Kidney (tissue), 14 donors: ENCODE data around the gene TACC2. TPM values are rescaled to one million over a fixed set of nuclear protein-coding genes. Genes with fewer than 3 reads are reported as not detected.

ENCODE experiments used
- DNase-seq, 5 donors: peaks; one replicate each; pipeline ENCODE4 v3.0.0-alpha.2; 2013 to 2020
- FAIRE-seq: peaks from 2 replicates; lab custom pipeline; 2012; peaks lifted over from hg19 to GRCh38; lab: Jason Lieb, UNC
- H3K27ac ChIP-seq, 2 donors: one replicate each; pipeline ENCODE4 v1.7.0; 2013; ENCODE audit warnings: low read depth in 2 of 2, low read length in 2 of 2, inconsistent platforms in 1 of 2
- H3K27me3 ChIP-seq: one replicate; pipeline ENCODE4 v1.7.1; 2013; ENCODE audit warnings: low read length, inconsistent platforms; ENCODE audit not compliant: control insufficient read depth, insufficient read depth
- H3K36me3 ChIP-seq, 3 donors: one replicate each; pipeline versions ENCODE4 v1.7.0 to v1.7.1; 2013; ENCODE audit warnings: low read length in 3 of 3, control low read depth in 1 of 3, inconsistent platforms in 1 of 3; ENCODE audit not compliant: insufficient read depth in 3 of 3, control insufficient read depth in 2 of 3
- H3K4me1 ChIP-seq, 3 donors: one replicate each; pipeline versions ENCODE4 v1.7.0 to v1.7.1; 2013; ENCODE audit warnings: low read length in 3 of 3, inconsistent platforms in 1 of 3, low read depth in 1 of 3; ENCODE audit not compliant: control insufficient read depth in 2 of 3, insufficient read depth in 2 of 3
- H3K4me3 ChIP-seq, 3 donors: one replicate each; pipeline versions ENCODE4 v1.7.0 to v1.8.1; 2013; ENCODE audit warnings: low read length in 3 of 3, control low read depth in 1 of 3, inconsistent platforms in 1 of 3
- H3K9ac ChIP-seq, 3 donors: one replicate each; pipeline versions ENCODE4 v1.7.0 to v1.7.1; 2013; ENCODE audit warnings: low read length in 3 of 3, control low read depth in 1 of 3, inconsistent platforms in 1 of 3
- H3K9me3 ChIP-seq, 3 donors: one replicate each; pipeline versions ENCODE4 v1.7.0 to v1.7.1; 2013; ENCODE audit warnings: low read length in 3 of 3, control low read depth in 1 of 3, inconsistent platforms in 1 of 3; ENCODE audit not compliant: control insufficient read depth in 2 of 3, insufficient read depth in 1 of 3
- CTCF ChIP-seq: IDR thresholded peaks from 3 replicates; pipeline ENCODE4 v1.5.1; 2012; ENCODE audit warnings: mild to moderate bottlenecking, moderate library complexity, borderline replicate concordance; ENCODE audit not compliant: insufficient read depth; ENCODE audit errors: extremely low read depth
- intact Hi-C: fragments of 100-400 bp; cut with DNase I; formaldehyde crosslinking; loops from one replicate; pipeline ENCODE4 v1.11.1; 2022
- polyA plus RNA-seq: library from polyadenylated mRNA; stranded (reverse); fragments of 350-450 nt; fragmentation: Illumina TruSeq; extraction: RNeasy Lipid Tissue Mini Kit (QIAGEN cat#74804); gene quantifications from one replicate; pipeline ENCODE4 v1.2.3, GENCODE V29; 2014; ENCODE audit warnings: low read depth, low replicate concordance; ENCODE audit not compliant: insufficient read depth
- total RNA-seq: library from RNA; stranded (reverse); fragmentation: NEBNext Ultra II Directional; extraction: Animal tissue kit (Norgen Biotek cat#: 25700); gene quantifications from one replicate; pipeline ENCODE4 v1.2.1, GENCODE V29; 2021
- donor health status: control.
- donor health status: control.
- donor health status: control.
- donor health status: control.
- donor health status: control.
- donor health status: DM: yes; HTN: yes; CAD: no.
- donor health status: Normal renal cell carcinoma (clear cell type).

The TACC2 gene
- total and polyA plus RNA-seq, 2 donors from 2014 or later: 36.4 to 81.0 TPM

- DNase-seq (no peak), FAIRE-seq (no peak)
- Histone ChIP-seq H3K36me3 (no peaks in the 10 kb centered on the region), H3K27ac (no peak overlapping the region), H3K4me1 (no peaks in the 10 kb centered on the region), H3K9me3 (peaks cover 0 to 9% (median 0%) of the 10 kb centered on the region in 3 donors), H3K27me3 (no peaks in the 10 kb centered on the region), H3K9ac (no peak overlapping the region), H3K4me3 (no peak overlapping the region)
- intact Hi-C loops: no loop called here
- TF ChIP-seq CTCF: no peak
Measured at GRCh38 chr10:122301055-122301810, 312.3 kb downstream of the TACC2 start.

GRCh38 chr10:122301811-122302115 is 312.8 kb downstream of the TACC2 start:
- no peak for DNase-seq

GRCh38 chr10:122302315-122302714 is 313.4 kb downstream of the TACC2 start:
- Histone ChIP-seq H3K4me3 (no peak overlapping the region), H3K9ac (no peak overlapping the region), H3K9me3 (peaks cover 0 to 9% (median 0%) of the 10 kb centered on the region in 3 donors), H3K27ac (no peak overlapping the region), H3K36me3 (no peaks in the 10 kb centered on the region), H3K4me1 (no peaks in the 10 kb centered on the region), H3K27me3 (no peaks in the 10 kb centered on the region)
- DNase-seq (no peak), FAIRE-seq (no peak)
- intact Hi-C loops: no loop called here
- TF ChIP-seq CTCF: no peak

More at GRCh38 chr10:122301811-122302115, 312.8 kb downstream of the TACC2 start:
- no peak overlapping the region for H3K27ac ChIP-seq
- peaks cover 0 to 9% (median 0%) of the 10 kb centered on the region in 3 donors for H3K9me3 ChIP-seq
- H3K9ac ChIP-seq: no peak overlapping the region
- TF ChIP-seq CTCF: no peak
- H3K36me3 ChIP-seq: no peaks in the 10 kb centered on the region
- no peak overlapping the region for H3K4me3 ChIP-seq
- H3K27me3 ChIP-seq: no peaks in the 10 kb centered on the region
- intact Hi-C loops: no loop called here
- H3K4me1 ChIP-seq: no peaks in the 10 kb centered on the region
- FAIRE-seq: no peak
